HCT116 (cell line): ENCODE results near the gene ARPP21. TPM values are rescaled to one million over a fixed set of nuclear protein-coding genes. Genes with fewer than 3 reads are reported as not detected.

Experiments
- ATAC-seq: fragments of 200-7000 bp; cut with Tn5 transposase; 2 replicates; pipeline ENCODE4 v1.9.1; 2020; ENCODE audit warnings: mild to moderate bottlenecking, moderate library complexity
- BruUV-seq: library from RNA; stranded (reverse); fragments of 400-500 nt; replicated peaks from 2 replicates; lab custom pipeline; 2021; lab: Mats Ljungman, UMichigan
- CTCF ChIA-PET: fragments of 300-600 bp; sonication (Branson Sonifier 250); formaldehyde crosslinking; loops from one replicate; lab custom pipeline; 2021; ENCODE audit warnings: antibody characterized with exemption; lab: Charles Lee
- POLR2A ChIA-PET: fragments of 300-600, 350-600 bp; sonication (Branson Sonifier 250); formaldehyde crosslinking; loops from one replicate; lab custom pipeline; 2021; ENCODE audit warnings: antibody characterized with exemption; lab: Charles Lee
- RAD21 ChIA-PET, 2 experiments: fragments of 300-600 bp; sonication (Branson Sonifier 250); formaldehyde crosslinking; loops; one replicate each; lab custom pipeline; 2023; ENCODE audit warnings: low total read pairs in 2 of 2; ENCODE audit not compliant: uncharacterized antibody in 2 of 2, unreplicated experiment in 2 of 2, low non-redundant PET in 1 of 2; lab: Charles Lee
- DNase-seq: peaks from one replicate; pipeline ENCODE4 v3.0.0-alpha.2; 2010; ENCODE audit warnings: low read depth, low spot score
- H2AFZ ChIP-seq: fragments of 200-600 bp; shearing (Covaris generic), sonication (generic); 2 replicates; pipeline ENCODE4 v1.6.1; 2017; ENCODE audit warnings: low read depth, mixed run types, mixed read lengths, antibody characterized with exemption, low read length; ENCODE audit not compliant: poor library complexity, severe bottlenecking
- H3K27ac ChIP-seq: 2 replicates; pipeline ENCODE4 v1.5.1; 2012; ENCODE audit warnings: low read depth, low read length
- H3K27me3 ChIP-seq: fragments of 200-600 bp; sonication (generic); 2 replicates; pipeline ENCODE4 v1.6.1; 2016; ENCODE audit warnings: mixed run types, low read length, mixed read lengths; ENCODE audit not compliant: insufficient read depth
- H3K36me3 ChIP-seq, 2 experiments: fragments of 200-500 bp in 1 of 2; fragments of 200-600 bp in 1 of 2; sonication (Bioruptor generic) in 1 of 2; sonication (generic) in 1 of 2; 2 replicates each; pipeline versions ENCODE4 v1.5.1 to v1.6.1; 2014 to 2016; ENCODE audit warnings: low read length in 2 of 2, inconsistent platforms in 1 of 2, mixed read lengths in 1 of 2, mixed run types in 1 of 2; ENCODE audit not compliant: insufficient read depth in 2 of 2, control insufficient read depth in 1 of 2
- H3K4me1 ChIP-seq, 2 experiments: fragments of 200-600 bp in 1 of 2; sonication (generic) in 1 of 2; 2 replicates each; pipeline versions ENCODE4 v1.5.1 to v1.6.1; 2012 to 2017; ENCODE audit warnings: low read length in 2 of 2, inconsistent platforms in 1 of 2, mild to moderate bottlenecking in 1 of 2, mixed read lengths in 1 of 2, mixed run types in 1 of 2, moderate library complexity in 1 of 2; ENCODE audit not compliant: insufficient read depth in 2 of 2, control insufficient read depth in 1 of 2
- H3K4me2 ChIP-seq: fragments of 200-600 bp; sonication (generic); 2 replicates; pipeline ENCODE4 v1.6.1; 2017; ENCODE audit warnings: mixed run types, low read length, mixed read lengths
- H3K4me3 ChIP-seq, 2 experiments: fragments of 200-600 bp in 1 of 2; sonication (generic) in 1 of 2; replicated peaks in 1 of 2; 2 replicates each; pipeline ENCODE4 v1.5.1; 2011 to 2016; ENCODE audit warnings: low read length in 2 of 2, control low read depth in 1 of 2, low read depth in 1 of 2, mild to moderate bottlenecking in 1 of 2, mixed read lengths in 1 of 2, mixed run types in 1 of 2
- H3K79me2 ChIP-seq: fragments of 200-600 bp; sonication (generic); 2 replicates; pipeline ENCODE4 v1.6.1; 2017; ENCODE audit warnings: mild to moderate bottlenecking, mixed run types, low read length, moderate library complexity, mixed read lengths; ENCODE audit not compliant: insufficient read depth
- H3K9ac ChIP-seq: fragments of 200-600 bp; sonication (generic); 2 replicates; pipeline ENCODE4 v1.6.1; 2016; ENCODE audit warnings: low read length, mixed read lengths
- H3K9me2 ChIP-seq: fragments of 200-600 bp; sonication (generic), shearing (Covaris generic); 2 replicates; pipeline ENCODE4 v1.6.1; 2017; ENCODE audit warnings: mixed run types, mild to moderate bottlenecking, moderate library complexity; ENCODE audit not compliant: insufficient read depth
- H3K9me3 ChIP-seq, 2 experiments: fragments of 200-500 bp in 1 of 2; fragments of 200-600 bp in 1 of 2; sonication (Bioruptor generic) in 1 of 2; sonication (generic) in 1 of 2; 2 replicates each; pipeline ENCODE4 v1.6.1; 2014 to 2017; ENCODE audit warnings: low read length in 2 of 2, mixed read lengths in 2 of 2, inconsistent platforms in 1 of 2, low read depth in 1 of 2, mild to moderate bottlenecking in 1 of 2, mixed run types in 1 of 2, moderate library complexity in 1 of 2; ENCODE audit not compliant: control insufficient read depth in 1 of 2, insufficient read depth in 1 of 2
- H4K20me1 ChIP-seq: fragments of 200-600 bp; sonication (generic), shearing (Covaris generic); 2 replicates; pipeline ENCODE4 v1.6.1; 2017; ENCODE audit warnings: mixed run types, mild to moderate bottlenecking, moderate library complexity; ENCODE audit not compliant: insufficient read depth
- CBX3 ChIP-seq: IDR thresholded peaks from 2 replicates; pipeline ENCODE4 v1.6.1; 2012; ENCODE audit warnings: low read depth
- CEBPB ChIP-seq: IDR thresholded peaks from 2 replicates; pipeline ENCODE4 v1.6.1; 2012; ENCODE audit warnings: low read depth
- CTCF ChIP-seq, 3 experiments: fragments of 200-600 bp in 1 of 3; sonication (generic) in 1 of 3; IDR thresholded peaks in 2 of 3; conservative IDR thresholded peaks in 1 of 3; 2 replicates each; pipeline ENCODE4 v1.5.1; 2012 to 2017; ENCODE audit warnings: low read depth in 2 of 3, low read length in 2 of 3, antibody characterized with exemption in 1 of 3, borderline replicate concordance in 1 of 3, control low read depth in 1 of 3, mild to moderate bottlenecking in 1 of 3, mixed read lengths in 1 of 3, mixed run types in 1 of 3, moderate library complexity in 1 of 3; ENCODE audit not compliant: insufficient read depth in 1 of 3
- EGR1 ChIP-seq: IDR thresholded peaks from 2 replicates; pipeline ENCODE4 v1.6.1; 2012; ENCODE audit warnings: low read depth
- ELF1 ChIP-seq: IDR thresholded peaks from 2 replicates; pipeline ENCODE4 v1.6.1; 2012; ENCODE audit warnings: low read depth, borderline replicate concordance
- EZH2phosphoT487 ChIP-seq: fragments of 200-600 bp; IDR thresholded peaks from 2 replicates; pipeline ENCODE4 v1.6.1; 2018; ENCODE audit warnings: antibody characterized with exemption, borderline replicate concordance
- JUND ChIP-seq: IDR thresholded peaks from 2 replicates; pipeline ENCODE4 v1.6.1; 2012
- POLR2A ChIP-seq: IDR thresholded peaks from 2 replicates; pipeline ENCODE4 v1.7.0; 2011; ENCODE audit warnings: borderline replicate concordance; ENCODE audit not compliant: insufficient read depth, insufficient read length; ENCODE audit errors: extremely low read depth
- SIN3A ChIP-seq: IDR thresholded peaks from 2 replicates; pipeline ENCODE4 v1.6.1; 2012; ENCODE audit warnings: low read depth
- SP1 ChIP-seq: IDR thresholded peaks from 2 replicates; pipeline ENCODE4 v1.6.1; 2012; ENCODE audit warnings: low read depth
- SRF ChIP-seq: IDR thresholded peaks from 2 replicates; pipeline ENCODE4 v1.6.1; 2012; ENCODE audit warnings: low read depth
- TCF7L2 ChIP-seq: IDR thresholded peaks from 2 replicates; pipeline ENCODE4 v1.7.0; 2011; ENCODE audit warnings: borderline replicate concordance, inconsistent platforms; ENCODE audit not compliant: insufficient read depth, insufficient read length; ENCODE audit errors: extremely low read depth
- ZFX ChIP-seq: fragments of 450-650 bp; IDR thresholded peaks from 2 replicates; pipeline ENCODE4 v1.6.1; 2017
- intact Hi-C: fragments of 100-400 bp; cut with micrococcal nuclease; formaldehyde crosslinking; loops from 2 replicates; pipeline ENCODE4 v1.10.0; 2022
- total RNA-seq: library from RNA; stranded (reverse); gene quantifications from one replicate; pipeline ENCODE4 v1.2.1, GENCODE V29; 2021; ENCODE audit not compliant: unreplicated experiment
- TF ChIP-seq, protein P1 (sequence below): IDR thresholded peaks from 2 replicates; pipeline ENCODE4 v1.6.1; 2012
- TF ChIP-seq, protein P2 (sequence below): IDR thresholded peaks from 2 replicates; pipeline ENCODE4 v1.6.1; 2012; ENCODE audit warnings: low read depth
- TF ChIP-seq, protein P3 (sequence below): IDR thresholded peaks from 2 replicates; pipeline ENCODE4 v1.6.1; 2011; ENCODE audit warnings: mild to moderate bottlenecking, low read length, moderate library complexity; ENCODE audit not compliant: insufficient replicate concordance; ENCODE audit errors: extremely low read depth
- TF ChIP-seq, protein P4 (sequence below): IDR thresholded peaks from 2 replicates; pipeline ENCODE4 v1.6.1; 2012

Gene ARPP21
- total RNA-seq, 1 experiment from 2014 or later, result not detected

DNA sequence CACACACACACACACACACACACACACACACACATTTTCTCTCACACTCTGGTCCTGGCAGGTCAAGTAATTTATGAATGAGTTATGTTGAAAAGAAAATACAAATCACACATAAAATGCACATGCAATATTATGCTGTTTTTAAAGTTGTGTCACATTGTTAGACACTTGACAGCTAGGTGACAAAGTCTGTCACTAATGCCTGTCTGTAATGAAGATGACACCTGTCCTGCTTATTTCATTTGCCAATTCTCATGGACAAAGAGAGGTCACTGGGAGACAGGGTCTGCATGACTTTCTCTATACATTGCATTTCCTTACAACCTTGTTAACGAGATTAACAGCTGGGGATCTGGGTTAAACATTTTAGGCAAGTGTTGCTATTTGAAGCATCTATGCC lies 71.2 kb downstream of the ARPP21 start:
- no peaks in the 10 kb centered on the region for H4K20me1 ChIP-seq
- no peaks in the 10 kb centered on the region for H3K4me1 ChIP-seq
- ATAC-seq (no peak), DNase-seq (no peak)
- intact Hi-C loops, result no loop called here
- no peaks in the 10 kb centered on the region for H3K27me3 ChIP-seq
- CTCF ChIA-PET, result no interaction called here
- RAD21 ChIA-PET, result no interaction called here
- POLR2A ChIA-PET, result no interaction called here
- no peaks in the 10 kb centered on the region for H3K9me2 ChIP-seq
- peaks cover 0 to 14% of the 10 kb centered on the region in 2 experiments; a peak in 2 of 4 replicates for H3K9me3 ChIP-seq
- no peak overlapping the region for H3K27ac ChIP-seq
- H3K4me2 ChIP-seq, result no peak overlapping the region
- no TSS peak for BruUV-seq
- no peak for TF ChIP-seq CEBPB
- no peak for TF ChIP-seq CBX3
- TF ChIP-seq, protein P1, sequence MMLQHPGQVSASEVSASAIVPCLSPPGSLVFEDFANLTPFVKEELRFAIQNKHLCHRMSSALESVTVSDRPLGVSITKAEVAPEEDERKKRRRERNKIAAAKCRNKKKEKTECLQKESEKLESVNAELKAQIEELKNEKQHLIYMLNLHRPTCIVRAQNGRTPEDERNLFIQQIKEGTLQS, result no peak
- TF ChIP-seq EZH2phosphoT487, result no peak
- no peak for TF ChIP-seq ZFX
- TF ChIP-seq, protein P2, sequence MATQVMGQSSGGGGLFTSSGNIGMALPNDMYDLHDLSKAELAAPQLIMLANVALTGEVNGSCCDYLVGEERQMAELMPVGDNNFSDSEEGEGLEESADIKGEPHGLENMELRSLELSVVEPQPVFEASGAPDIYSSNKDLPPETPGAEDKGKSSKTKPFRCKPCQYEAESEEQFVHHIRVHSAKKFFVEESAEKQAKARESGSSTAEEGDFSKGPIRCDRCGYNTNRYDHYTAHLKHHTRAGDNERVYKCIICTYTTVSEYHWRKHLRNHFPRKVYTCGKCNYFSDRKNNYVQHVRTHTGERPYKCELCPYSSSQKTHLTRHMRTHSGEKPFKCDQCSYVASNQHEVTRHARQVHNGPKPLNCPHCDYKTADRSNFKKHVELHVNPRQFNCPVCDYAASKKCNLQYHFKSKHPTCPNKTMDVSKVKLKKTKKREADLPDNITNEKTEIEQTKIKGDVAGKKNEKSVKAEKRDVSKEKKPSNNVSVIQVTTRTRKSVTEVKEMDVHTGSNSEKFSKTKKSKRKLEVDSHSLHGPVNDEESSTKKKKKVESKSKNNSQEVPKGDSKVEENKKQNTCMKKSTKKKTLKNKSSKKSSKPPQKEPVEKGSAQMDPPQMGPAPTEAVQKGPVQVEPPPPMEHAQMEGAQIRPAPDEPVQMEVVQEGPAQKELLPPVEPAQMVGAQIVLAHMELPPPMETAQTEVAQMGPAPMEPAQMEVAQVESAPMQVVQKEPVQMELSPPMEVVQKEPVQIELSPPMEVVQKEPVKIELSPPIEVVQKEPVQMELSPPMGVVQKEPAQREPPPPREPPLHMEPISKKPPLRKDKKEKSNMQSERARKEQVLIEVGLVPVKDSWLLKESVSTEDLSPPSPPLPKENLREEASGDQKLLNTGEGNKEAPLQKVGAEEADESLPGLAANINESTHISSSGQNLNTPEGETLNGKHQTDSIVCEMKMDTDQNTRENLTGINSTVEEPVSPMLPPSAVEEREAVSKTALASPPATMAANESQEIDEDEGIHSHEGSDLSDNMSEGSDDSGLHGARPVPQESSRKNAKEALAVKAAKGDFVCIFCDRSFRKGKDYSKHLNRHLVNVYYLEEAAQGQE, result no peak
- no peak for TF ChIP-seq SIN3A
- no peak for TF ChIP-seq SP1
- TF ChIP-seq JUND, result no peak
- TF ChIP-seq, protein P3, sequence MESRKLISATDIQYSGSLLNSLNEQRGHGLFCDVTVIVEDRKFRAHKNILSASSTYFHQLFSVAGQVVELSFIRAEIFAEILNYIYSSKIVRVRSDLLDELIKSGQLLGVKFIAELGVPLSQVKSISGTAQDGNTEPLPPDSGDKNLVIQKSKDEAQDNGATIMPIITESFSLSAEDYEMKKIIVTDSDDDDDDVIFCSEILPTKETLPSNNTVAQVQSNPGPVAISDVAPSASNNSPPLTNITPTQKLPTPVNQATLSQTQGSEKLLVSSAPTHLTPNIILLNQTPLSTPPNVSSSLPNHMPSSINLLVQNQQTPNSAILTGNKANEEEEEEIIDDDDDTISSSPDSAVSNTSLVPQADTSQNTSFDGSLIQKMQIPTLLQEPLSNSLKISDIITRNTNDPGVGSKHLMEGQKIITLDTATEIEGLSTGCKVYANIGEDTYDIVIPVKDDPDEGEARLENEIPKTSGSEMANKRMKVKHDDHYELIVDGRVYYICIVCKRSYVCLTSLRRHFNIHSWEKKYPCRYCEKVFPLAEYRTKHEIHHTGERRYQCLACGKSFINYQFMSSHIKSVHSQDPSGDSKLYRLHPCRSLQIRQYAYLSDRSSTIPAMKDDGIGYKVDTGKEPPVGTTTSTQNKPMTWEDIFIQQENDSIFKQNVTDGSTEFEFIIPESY, result no peak
- TF ChIP-seq TCF7L2, result no peak
- TF ChIP-seq SRF, result no peak
- no peak for TF ChIP-seq EGR1
- TF ChIP-seq CTCF (IDR thresholded peaks at IDR 0.05 in 2 of 3, conservative IDR thresholded peaks at IDR 0.05 in 1 of 3; ENCODE audit: borderline replicate concordance in 1 of 3, insufficient read depth in 1 of 3, low read depth in 2 of 3, low read length in 2 of 3), result no peak
- TF ChIP-seq, protein P4, sequence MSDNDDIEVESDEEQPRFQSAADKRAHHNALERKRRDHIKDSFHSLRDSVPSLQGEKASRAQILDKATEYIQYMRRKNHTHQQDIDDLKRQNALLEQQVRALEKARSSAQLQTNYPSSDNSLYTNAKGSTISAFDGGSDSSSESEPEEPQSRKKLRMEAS, result no peak
- TF ChIP-seq ELF1, result no peak
- TF ChIP-seq POLR2A, result no peak
- H3K9ac ChIP-seq, result no peak overlapping the region
- H3K4me3 ChIP-seq, result no peak overlapping the region
- H3K36me3 ChIP-seq, result no peaks in the 10 kb centered on the region
- no peak overlapping the region for H2AFZ ChIP-seq
- H3K79me2 ChIP-seq, result no peaks in the 10 kb centered on the region
